GM18520 (cell line): Measurements from ENCODE around the gene TOX4.
A peak's percentile ranks its signal among the peaks of the same experiment; 100 is the strongest.
"Not testable (repeated sequence)": the region's sequence is repeated elsewhere in the genome, so short reads cannot be mapped to it uniquely, and the experiment has no call there.

Experiments used
- ATAC-seq: cut with Tn5 transposase; IDR thresholded peaks from one replicate; pipeline ENCODE4 v1.9.1; 2021; ENCODE audit not compliant: unreplicated experiment

Gene TOX4

GRCh38 chr14:21476925-21477681, at the start of gene TOX4, which contains the start of gene RAB2B:
TOX4 (plus strand) TSS chr14:21477195; CDS start chr14:21477279, 84 bp downstream.
RAB2B (minus strand) TSS chr14:21476959; CDS start chr14:21476872, 87 bp downstream.
- peak; percentile 100 for ATAC-seq

- no peak for ATAC-seq
Measured at GRCh38 chr14:21428930-21429329, 48.1 kb upstream of the TOX4 start.

- ATAC-seq = no peak
Measured at GRCh38 chr14:21431126-21431525, 45.9 kb upstream of the TOX4 start.

GRCh38 chr14:21436567-21437062, 40.4 kb upstream of the TOX4 start:
- ATAC-seq = no peak

- peak; percentile 97 for ATAC-seq
Measured at GRCh38 chr14:21437063-21437901, 39.7 kb upstream of the TOX4 start.

GRCh38 chr14:21440859-21441258, 36.1 kb upstream of the TOX4 start:
- ATAC-seq = no peak

GRCh38 chr14:21442657-21443056, 34.3 kb upstream of the TOX4 start:
- not testable (repeated sequence) for ATAC-seq

GRCh38 chr14:21449899-21450216, 27.1 kb upstream of the TOX4 start:
- ATAC-seq = no peak

GRCh38 chr14:21454843-21455544, 22.0 kb upstream of the TOX4 start:
- ATAC-seq = no peak

- no peak for ATAC-seq
Measured at GRCh38 chr14:21455592-21455911, 21.4 kb upstream of the TOX4 start.

GRCh38 chr14:21455912-21456667, 20.9 kb upstream of the TOX4 start, which contains the start of gene CHD8:
CHD8 (minus strand) TSS chr14:21456123; CDS start chr14:21431643, 24,480 bp downstream.
- peak; percentile 95 for ATAC-seq

GRCh38 chr14:21467616-21468015, 9.4 kb upstream of the TOX4 start:
- no peak for ATAC-seq

- ATAC-seq = no peak
Measured at GRCh38 chr14:21475767-21476522, 1.1 kb upstream of the TOX4 start.

- ATAC-seq = peak; percentile 3
Measured at GRCh38 chr14:21476523-21476924, 471 bp upstream of the TOX4 start.

GRCh38 chr14:21486640-21487087, 9.7 kb downstream of the TOX4 start:
- no peak for ATAC-seq

- no peak for ATAC-seq
Measured at GRCh38 chr14:21494902-21495762, 18.1 kb downstream of the TOX4 start.

GRCh38 chr14:21496453-21496852, 19.5 kb downstream of the TOX4 start:
- ATAC-seq = no peak

GRCh38 chr14:21498540-21499526, 21.8 kb downstream of the TOX4 start:
- no peak for ATAC-seq
